ENCODE results near the gene WDR90.

DNA sequence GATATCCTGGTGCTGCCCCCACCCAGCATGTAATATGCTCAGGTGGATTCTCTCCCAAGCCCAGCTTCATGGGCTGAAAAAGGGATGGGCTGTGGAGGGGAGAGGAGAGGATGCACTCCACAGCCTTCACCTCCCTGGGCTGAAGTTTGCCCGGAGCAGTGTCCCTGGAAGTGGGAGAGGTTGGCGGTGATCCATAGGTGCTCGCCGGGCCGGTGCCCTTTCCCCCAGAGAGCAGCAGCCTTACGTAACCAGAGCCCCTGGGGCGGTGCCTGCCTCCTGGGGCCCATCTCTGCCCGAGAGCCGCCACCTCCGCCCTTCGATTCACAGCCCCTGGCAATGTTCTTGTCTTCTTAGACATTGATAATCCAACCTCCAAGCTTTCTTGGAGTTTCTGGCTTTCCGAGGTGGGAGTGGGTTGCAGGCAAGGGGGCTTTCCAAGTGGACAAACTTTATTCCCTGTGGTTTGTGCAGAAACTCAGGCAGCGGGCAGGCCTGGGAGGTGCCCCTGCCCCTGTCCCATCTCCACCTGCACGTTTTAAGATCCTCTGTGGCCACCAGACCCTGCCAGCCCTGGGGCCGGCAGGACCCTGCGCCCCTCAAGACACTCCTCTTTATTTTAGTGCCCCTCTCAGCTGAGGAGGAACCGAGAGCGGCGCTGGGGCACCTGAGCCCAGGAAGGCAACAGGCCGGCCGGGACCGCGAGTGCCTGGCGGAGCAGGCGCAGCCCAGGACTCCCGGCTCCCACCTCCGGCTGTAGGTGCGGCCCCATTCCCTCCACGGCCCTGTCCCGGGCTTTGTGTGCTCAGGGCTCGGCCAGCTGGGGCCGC is 3.1 kb upstream of the WDR90 start:
- TF ChIP-seq, protein P1, sequence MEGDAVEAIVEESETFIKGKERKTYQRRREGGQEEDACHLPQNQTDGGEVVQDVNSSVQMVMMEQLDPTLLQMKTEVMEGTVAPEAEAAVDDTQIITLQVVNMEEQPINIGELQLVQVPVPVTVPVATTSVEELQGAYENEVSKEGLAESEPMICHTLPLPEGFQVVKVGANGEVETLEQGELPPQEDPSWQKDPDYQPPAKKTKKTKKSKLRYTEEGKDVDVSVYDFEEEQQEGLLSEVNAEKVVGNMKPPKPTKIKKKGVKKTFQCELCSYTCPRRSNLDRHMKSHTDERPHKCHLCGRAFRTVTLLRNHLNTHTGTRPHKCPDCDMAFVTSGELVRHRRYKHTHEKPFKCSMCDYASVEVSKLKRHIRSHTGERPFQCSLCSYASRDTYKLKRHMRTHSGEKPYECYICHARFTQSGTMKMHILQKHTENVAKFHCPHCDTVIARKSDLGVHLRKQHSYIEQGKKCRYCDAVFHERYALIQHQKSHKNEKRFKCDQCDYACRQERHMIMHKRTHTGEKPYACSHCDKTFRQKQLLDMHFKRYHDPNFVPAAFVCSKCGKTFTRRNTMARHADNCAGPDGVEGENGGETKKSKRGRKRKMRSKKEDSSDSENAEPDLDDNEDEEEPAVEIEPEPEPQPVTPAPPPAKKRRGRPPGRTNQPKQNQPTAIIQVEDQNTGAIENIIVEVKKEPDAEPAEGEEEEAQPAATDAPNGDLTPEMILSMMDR (conservative IDR thresholded peaks at IDR 0.05) = no peak
- no peak for TF ChIP-seq EZH2 (IDR thresholded peaks at IDR 0.05; ENCODE audit: low read depth)
